GM23338 (cell line): ENCODE data around the gene DHRS4. TPM values are rescaled to one million over a fixed set of nuclear protein-coding genes. Genes with fewer than 3 reads are reported as not detected.

ENCODE experiments used
- ATAC-seq: fragments of 200-7000 bp; cut with Tn5 transposase; 3 replicates; pipeline ENCODE4 v1.9.1; 2020
- DNase-seq: peaks from one replicate; pipeline ENCODE4 v3.0.0-alpha.2; 2015; ENCODE audit warnings: low spot score
- H2AFZ ChIP-seq: fragments of 200-600 bp; sonication (generic); 2 replicates; pipeline ENCODE4 v1.8.0; 2016; ENCODE audit warnings: antibody characterized with exemption, mild to moderate bottlenecking, moderate library complexity
- H3F3A ChIP-seq: fragments of 200-600 bp; sonication (generic); replicated peaks from 2 replicates; pipeline ENCODE4 v1.8.0; 2017; ENCODE audit warnings: antibody characterized with exemption, mixed run types, low read depth
- H3K27ac ChIP-seq: fragments of 200-600 bp; sonication (generic); 2 replicates; pipeline ENCODE4 v1.6.1; 2016; ENCODE audit warnings: low read depth
- H3K27me3 ChIP-seq: fragments of 200-600 bp; sonication (generic); 2 replicates; pipeline ENCODE4 v1.8.0; 2016; ENCODE audit warnings: mild to moderate bottlenecking, mixed run types, moderate library complexity; ENCODE audit not compliant: insufficient read depth
- H3K36me3 ChIP-seq: fragments of 200-600 bp; sonication (generic); 2 replicates; pipeline ENCODE4 v1.8.0; 2016; ENCODE audit warnings: mild to moderate bottlenecking; ENCODE audit not compliant: insufficient read depth
- H3K4me1 ChIP-seq: fragments of 200-600 bp; sonication (generic); 2 replicates; pipeline ENCODE4 v1.8.0; 2016; ENCODE audit warnings: mild to moderate bottlenecking, moderate library complexity; ENCODE audit not compliant: insufficient read depth
- H3K4me2 ChIP-seq: fragments of 200-600 bp; sonication (generic); 2 replicates; pipeline ENCODE4 v1.7.1; 2017; ENCODE audit warnings: mixed run types
- H3K4me3 ChIP-seq: fragments of 200-600 bp; sonication (generic); 2 replicates; pipeline ENCODE4 v1.6.1; 2016; ENCODE audit warnings: mixed run types
- H3K79me2 ChIP-seq: fragments of 200-600 bp; sonication (generic); replicated peaks from 2 replicates; pipeline ENCODE4 v1.8.0; 2017; ENCODE audit warnings: mild to moderate bottlenecking; ENCODE audit not compliant: insufficient read depth
- H3K9me2 ChIP-seq: fragments of 200-600 bp; sonication (generic); 2 replicates; pipeline ENCODE4 v1.8.0; 2017; ENCODE audit not compliant: insufficient read depth
- H4K20me1 ChIP-seq: fragments of 200-600 bp; sonication (generic); replicated peaks from 2 replicates; pipeline ENCODE4 v1.8.0; 2017; ENCODE audit warnings: mild to moderate bottlenecking; ENCODE audit not compliant: insufficient read depth
- H3K27ac Mint-ChIP-seq: 2 replicates; pipeline ENCODE4 v1.8.0; 2020; ENCODE audit warnings: inconsistent platforms, mild to moderate bottlenecking, moderate library complexity, mixed read lengths
- H3K27me3 Mint-ChIP-seq: 3 replicates; pipeline ENCODE4 v1.8.0; 2022; ENCODE audit warnings: low read depth, mild to moderate bottlenecking, moderate library complexity, mixed read lengths, inconsistent platforms; ENCODE audit not compliant: insufficient read depth, poor library complexity
- H3K36me3 Mint-ChIP-seq: 3 replicates; pipeline ENCODE4 v1.8.0; 2021; ENCODE audit warnings: low read depth, mild to moderate bottlenecking, inconsistent platforms, moderate library complexity, mixed read lengths
- H3K4me1 Mint-ChIP-seq: 3 replicates; pipeline ENCODE4 v1.8.0; 2020; ENCODE audit warnings: mild to moderate bottlenecking, inconsistent platforms, mixed read lengths
- H3K4me3 Mint-ChIP-seq: 3 replicates; pipeline ENCODE4 v1.8.0; 2021; ENCODE audit warnings: moderate library complexity, mild to moderate bottlenecking, inconsistent platforms, mixed read lengths
- H3K9me3 Mint-ChIP-seq: 3 replicates; pipeline ENCODE4 v1.8.0; 2020; ENCODE audit warnings: moderate library complexity, mild to moderate bottlenecking, inconsistent platforms, mixed read lengths
- CREB1 ChIP-seq: fragments of 250-450 bp; sonication (Bioruptor Pico); IDR thresholded peaks from 2 replicates; pipeline ENCODE4 v1.5.0; 2020; ENCODE audit warnings: low read depth, mild to moderate bottlenecking, moderate library complexity
- EZH2 ChIP-seq: fragments of 200-600 bp; sonication (generic); IDR thresholded peaks from one replicate; pipeline ENCODE4 v1.8.0; 2017; ENCODE audit warnings: antibody characterized with exemption, mild to moderate bottlenecking, low read depth; ENCODE audit not compliant: unreplicated experiment
- EZH2phosphoT487 ChIP-seq: fragments of 200-600 bp; sonication (generic); IDR thresholded peaks from one replicate; pipeline ENCODE4 v1.8.1; 2018; ENCODE audit warnings: antibody characterized with exemption; ENCODE audit not compliant: unreplicated experiment
- JUNB ChIP-seq: IDR thresholded peaks from one replicate; pipeline ENCODE4 v1.6.1; 2016; ENCODE audit warnings: antibody characterized with exemption; ENCODE audit not compliant: unreplicated experiment
- NANOG ChIP-seq: IDR thresholded peaks from 2 replicates; pipeline ENCODE4 v1.6.1; 2016; ENCODE audit warnings: antibody characterized with exemption, borderline replicate concordance
- POLR2AphosphoS5 ChIP-seq: IDR thresholded peaks from 2 replicates; pipeline ENCODE4 v1.6.1; 2016; ENCODE audit warnings: antibody characterized with exemption, low read depth
- STAT1 ChIP-seq: IDR thresholded peaks from one replicate; pipeline ENCODE4 v1.6.1; 2016; ENCODE audit warnings: antibody characterized with exemption; ENCODE audit not compliant: unreplicated experiment
- ZNF114 ChIP-seq: fragments of 250-450 bp; sonication (Bioruptor Pico); IDR thresholded peaks from 2 replicates; pipeline ENCODE4 v1.5.0; 2020; ENCODE audit warnings: mild to moderate bottlenecking, moderate library complexity
- ZNF331 ChIP-seq: fragments of 250-450 bp; sonication (Bioruptor Pico); IDR thresholded peaks from 2 replicates; pipeline ENCODE4 v1.5.0; 2020; ENCODE audit warnings: low read depth, mild to moderate bottlenecking, moderate library complexity
- polyA plus RNA-seq: library from polyadenylated mRNA; unstranded; fragments of >200 nt; fragmentation: Nextera tagmentation; extraction: Ambion mirVana; gene quantifications from 2 replicates; pipeline ENCODE4 v1.2.1, GENCODE V29; 2016
- total RNA-seq: library from RNA; depleted of rRNA; stranded (reverse); fragments of >200 nt; shearing (Covaris generic); gene quantifications from 2 replicates; pipeline ENCODE4 v1.2.3, GENCODE V29; 2014
- TF ChIP-seq, protein P1 (sequence below): IDR thresholded peaks from one replicate; pipeline ENCODE4 v1.6.1; 2018; ENCODE audit warnings: antibody characterized with exemption; ENCODE audit not compliant: unreplicated experiment
- TF ChIP-seq, protein P2 (sequence below), 2 experiments: fragments of 200-600 bp in 1 of 2; sonication (generic) in 1 of 2; conservative IDR thresholded peaks; 2 replicates each; pipeline versions ENCODE4 v1.5.1 to v1.6.1; 2016 to 2017; ENCODE audit warnings: antibody characterized with exemption in 2 of 2, low read depth in 2 of 2, mild to moderate bottlenecking in 2 of 2, moderate library complexity in 1 of 2
- TF ChIP-seq, protein P3 (sequence below): fragments of 250-450 bp; sonication (Bioruptor Pico); IDR thresholded peaks from 2 replicates; pipeline ENCODE4 v1.5.0; 2020; ENCODE audit warnings: mild to moderate bottlenecking, moderate library complexity
- TF ChIP-seq, protein P4 (sequence below): IDR thresholded peaks from 2 replicates; pipeline ENCODE4 v1.6.1; 2016; ENCODE audit warnings: antibody characterized with exemption

The DHRS4 gene
- total and polyA plus RNA-seq, 2 experiments from 2014 or later: 16.6 to 18.4 TPM

DNA sequence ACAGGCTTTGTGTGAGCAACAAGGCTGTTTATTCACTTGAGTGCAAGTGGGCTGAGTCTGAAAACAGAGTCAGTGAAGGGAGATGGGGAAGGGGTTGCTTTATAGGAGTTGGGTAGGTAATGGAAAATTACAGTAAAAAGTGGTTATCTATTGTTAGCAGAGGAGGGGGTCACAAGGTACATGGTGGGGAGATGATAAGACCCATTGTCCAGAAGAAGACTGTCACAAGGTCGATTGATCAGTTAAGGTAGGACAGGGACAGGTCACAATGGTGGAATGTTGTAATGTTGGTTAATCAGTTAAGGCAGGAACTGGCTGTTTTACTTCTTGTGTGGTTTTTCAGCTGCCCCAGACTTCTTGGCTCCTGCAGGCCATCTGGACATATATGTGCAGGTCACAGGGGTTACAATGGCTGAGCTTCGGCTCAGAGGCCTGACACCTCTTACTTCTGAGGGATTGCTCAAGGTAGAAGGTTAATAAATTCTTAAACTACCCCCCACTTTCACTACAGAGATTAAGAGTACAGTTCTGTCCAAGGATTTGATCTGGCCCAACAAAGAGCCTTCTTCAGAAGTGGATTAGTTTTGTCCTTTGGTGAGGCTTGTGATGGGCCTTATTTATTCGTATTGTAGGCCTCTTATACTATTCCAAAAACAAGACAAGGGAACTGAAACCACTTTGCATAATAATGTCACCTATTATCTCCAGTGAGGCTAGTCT, 13.8 kb upstream of the DHRS4 start:
- H3K27ac ChIP-seq: no peak overlapping the region
- TF ChIP-seq, protein P1, sequence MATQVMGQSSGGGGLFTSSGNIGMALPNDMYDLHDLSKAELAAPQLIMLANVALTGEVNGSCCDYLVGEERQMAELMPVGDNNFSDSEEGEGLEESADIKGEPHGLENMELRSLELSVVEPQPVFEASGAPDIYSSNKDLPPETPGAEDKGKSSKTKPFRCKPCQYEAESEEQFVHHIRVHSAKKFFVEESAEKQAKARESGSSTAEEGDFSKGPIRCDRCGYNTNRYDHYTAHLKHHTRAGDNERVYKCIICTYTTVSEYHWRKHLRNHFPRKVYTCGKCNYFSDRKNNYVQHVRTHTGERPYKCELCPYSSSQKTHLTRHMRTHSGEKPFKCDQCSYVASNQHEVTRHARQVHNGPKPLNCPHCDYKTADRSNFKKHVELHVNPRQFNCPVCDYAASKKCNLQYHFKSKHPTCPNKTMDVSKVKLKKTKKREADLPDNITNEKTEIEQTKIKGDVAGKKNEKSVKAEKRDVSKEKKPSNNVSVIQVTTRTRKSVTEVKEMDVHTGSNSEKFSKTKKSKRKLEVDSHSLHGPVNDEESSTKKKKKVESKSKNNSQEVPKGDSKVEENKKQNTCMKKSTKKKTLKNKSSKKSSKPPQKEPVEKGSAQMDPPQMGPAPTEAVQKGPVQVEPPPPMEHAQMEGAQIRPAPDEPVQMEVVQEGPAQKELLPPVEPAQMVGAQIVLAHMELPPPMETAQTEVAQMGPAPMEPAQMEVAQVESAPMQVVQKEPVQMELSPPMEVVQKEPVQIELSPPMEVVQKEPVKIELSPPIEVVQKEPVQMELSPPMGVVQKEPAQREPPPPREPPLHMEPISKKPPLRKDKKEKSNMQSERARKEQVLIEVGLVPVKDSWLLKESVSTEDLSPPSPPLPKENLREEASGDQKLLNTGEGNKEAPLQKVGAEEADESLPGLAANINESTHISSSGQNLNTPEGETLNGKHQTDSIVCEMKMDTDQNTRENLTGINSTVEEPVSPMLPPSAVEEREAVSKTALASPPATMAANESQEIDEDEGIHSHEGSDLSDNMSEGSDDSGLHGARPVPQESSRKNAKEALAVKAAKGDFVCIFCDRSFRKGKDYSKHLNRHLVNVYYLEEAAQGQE: no peak
- TF ChIP-seq NANOG (no peak), POLR2AphosphoS5 (no peak), STAT1 (no peak), JUNB (no peak), EZH2phosphoT487 (no peak), CREB1 (no peak), ZNF114 (CRISPR knock-in tag) (no peak), EZH2 (no peak), ZNF331 (CRISPR knock-in tag) (no peak)
- TF ChIP-seq, protein P2, sequence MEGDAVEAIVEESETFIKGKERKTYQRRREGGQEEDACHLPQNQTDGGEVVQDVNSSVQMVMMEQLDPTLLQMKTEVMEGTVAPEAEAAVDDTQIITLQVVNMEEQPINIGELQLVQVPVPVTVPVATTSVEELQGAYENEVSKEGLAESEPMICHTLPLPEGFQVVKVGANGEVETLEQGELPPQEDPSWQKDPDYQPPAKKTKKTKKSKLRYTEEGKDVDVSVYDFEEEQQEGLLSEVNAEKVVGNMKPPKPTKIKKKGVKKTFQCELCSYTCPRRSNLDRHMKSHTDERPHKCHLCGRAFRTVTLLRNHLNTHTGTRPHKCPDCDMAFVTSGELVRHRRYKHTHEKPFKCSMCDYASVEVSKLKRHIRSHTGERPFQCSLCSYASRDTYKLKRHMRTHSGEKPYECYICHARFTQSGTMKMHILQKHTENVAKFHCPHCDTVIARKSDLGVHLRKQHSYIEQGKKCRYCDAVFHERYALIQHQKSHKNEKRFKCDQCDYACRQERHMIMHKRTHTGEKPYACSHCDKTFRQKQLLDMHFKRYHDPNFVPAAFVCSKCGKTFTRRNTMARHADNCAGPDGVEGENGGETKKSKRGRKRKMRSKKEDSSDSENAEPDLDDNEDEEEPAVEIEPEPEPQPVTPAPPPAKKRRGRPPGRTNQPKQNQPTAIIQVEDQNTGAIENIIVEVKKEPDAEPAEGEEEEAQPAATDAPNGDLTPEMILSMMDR (conservative IDR thresholded peaks at IDR 0.05; ENCODE audit: low read depth in 2 of 2): no peak
- TF ChIP-seq, protein P3, sequence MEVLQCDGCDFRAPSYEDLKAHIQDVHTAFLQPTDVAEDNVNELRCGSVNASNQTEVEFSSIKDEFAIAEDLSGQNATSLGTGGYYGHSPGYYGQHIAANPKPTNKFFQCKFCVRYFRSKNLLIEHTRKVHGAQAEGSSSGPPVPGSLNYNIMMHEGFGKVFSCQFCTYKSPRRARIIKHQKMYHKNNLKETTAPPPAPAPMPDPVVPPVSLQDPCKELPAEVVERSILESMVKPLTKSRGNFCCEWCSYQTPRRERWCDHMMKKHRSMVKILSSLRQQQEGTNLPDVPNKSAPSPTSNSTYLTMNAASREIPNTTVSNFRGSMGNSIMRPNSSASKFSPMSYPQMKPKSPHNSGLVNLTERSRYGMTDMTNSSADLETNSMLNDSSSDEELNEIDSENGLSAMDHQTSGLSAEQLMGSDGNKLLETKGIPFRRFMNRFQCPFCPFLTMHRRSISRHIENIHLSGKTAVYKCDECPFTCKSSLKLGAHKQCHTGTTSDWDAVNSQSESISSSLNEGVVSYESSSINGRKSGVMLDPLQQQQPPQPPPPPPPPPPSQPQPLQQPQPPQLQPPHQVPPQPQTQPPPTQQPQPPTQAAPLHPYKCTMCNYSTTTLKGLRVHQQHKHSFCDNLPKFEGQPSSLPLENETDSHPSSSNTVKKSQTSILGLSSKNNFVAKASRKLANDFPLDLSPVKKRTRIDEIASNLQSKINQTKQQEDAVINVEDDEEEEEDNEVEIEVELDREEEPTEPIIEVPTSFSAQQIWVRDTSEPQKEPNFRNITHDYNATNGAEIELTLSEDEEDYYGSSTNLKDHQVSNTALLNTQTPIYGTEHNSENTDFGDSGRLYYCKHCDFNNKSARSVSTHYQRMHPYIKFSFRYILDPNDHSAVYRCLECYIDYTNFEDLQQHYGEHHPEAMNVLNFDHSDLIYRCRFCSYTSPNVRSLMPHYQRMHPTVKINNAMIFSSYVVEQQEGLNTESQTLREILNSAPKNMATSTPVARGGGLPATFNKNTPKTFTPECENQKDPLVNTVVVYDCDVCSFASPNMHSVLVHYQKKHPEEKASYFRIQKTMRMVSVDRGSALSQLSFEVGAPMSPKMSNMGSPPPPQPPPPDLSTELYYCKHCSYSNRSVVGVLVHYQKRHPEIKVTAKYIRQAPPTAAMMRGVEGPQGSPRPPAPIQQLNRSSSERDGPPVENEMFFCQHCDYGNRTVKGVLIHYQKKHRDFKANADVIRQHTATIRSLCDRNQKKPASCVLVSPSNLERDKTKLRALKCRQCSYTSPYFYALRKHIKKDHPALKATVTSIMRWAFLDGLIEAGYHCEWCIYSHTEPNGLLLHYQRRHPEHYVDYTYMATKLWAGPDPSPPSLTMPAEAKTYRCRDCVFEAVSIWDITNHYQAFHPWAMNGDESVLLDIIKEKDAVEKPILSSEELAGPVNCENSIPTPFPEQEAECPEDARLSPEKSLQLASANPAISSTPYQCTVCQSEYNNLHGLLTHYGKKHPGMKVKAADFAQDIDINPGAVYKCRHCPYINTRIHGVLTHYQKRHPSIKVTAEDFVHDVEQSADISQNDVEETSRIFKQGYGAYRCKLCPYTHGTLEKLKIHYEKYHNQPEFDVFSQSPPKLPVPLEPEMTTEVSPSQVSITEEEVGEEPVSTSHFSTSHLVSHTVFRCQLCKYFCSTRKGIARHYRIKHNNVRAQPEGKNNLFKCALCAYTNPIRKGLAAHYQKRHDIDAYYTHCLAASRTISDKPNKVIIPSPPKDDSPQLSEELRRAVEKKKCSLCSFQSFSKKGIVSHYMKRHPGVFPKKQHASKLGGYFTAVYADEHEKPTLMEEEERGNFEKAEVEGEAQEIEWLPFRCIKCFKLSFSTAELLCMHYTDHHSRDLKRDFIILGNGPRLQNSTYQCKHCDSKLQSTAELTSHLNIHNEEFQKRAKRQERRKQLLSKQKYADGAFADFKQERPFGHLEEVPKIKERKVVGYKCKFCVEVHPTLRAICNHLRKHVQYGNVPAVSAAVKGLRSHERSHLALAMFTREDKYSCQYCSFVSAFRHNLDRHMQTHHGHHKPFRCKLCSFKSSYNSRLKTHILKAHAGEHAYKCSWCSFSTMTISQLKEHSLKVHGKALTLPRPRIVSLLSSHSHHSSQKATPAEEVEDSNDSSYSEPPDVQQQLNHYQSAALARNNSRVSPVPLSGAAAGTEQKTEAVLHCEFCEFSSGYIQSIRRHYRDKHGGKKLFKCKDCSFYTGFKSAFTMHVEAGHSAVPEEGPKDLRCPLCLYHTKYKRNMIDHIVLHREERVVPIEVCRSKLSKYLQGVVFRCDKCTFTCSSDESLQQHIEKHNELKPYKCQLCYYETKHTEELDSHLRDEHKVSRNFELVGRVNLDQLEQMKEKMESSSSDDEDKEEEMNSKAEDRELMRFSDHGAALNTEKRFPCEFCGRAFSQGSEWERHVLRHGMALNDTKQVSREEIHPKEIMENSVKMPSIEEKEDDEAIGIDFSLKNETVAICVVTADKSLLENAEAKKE (CRISPR knock-in tag): no peak
- TF ChIP-seq, protein P4, sequence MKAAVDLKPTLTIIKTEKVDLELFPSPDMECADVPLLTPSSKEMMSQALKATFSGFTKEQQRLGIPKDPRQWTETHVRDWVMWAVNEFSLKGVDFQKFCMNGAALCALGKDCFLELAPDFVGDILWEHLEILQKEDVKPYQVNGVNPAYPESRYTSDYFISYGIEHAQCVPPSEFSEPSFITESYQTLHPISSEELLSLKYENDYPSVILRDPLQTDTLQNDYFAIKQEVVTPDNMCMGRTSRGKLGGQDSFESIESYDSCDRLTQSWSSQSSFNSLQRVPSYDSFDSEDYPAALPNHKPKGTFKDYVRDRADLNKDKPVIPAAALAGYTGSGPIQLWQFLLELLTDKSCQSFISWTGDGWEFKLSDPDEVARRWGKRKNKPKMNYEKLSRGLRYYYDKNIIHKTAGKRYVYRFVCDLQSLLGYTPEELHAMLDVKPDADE: no peak
- no peaks in the 10 kb centered on the region for H3K27me3 Mint-ChIP-seq
- peaks cover 3% of the 10 kb centered on the region; the same call in 2 of the 3 replicates for H3K9me3 Mint-ChIP-seq
- no peak overlapping the region for H3K27ac Mint-ChIP-seq
- DNase-seq (no peak), ATAC-seq (no peak)
- H4K20me1 ChIP-seq: no peaks in the 10 kb centered on the region
- H3K4me3 ChIP-seq: no peak overlapping the region
- no peaks in the 10 kb centered on the region for H3K79me2 ChIP-seq
- H3F3A ChIP-seq: no peaks in the 10 kb centered on the region
- H3K36me3 Mint-ChIP-seq: peaks cover 9% of the 10 kb centered on the region; the same call in 2 of the 3 replicates
- H3K4me1 Mint-ChIP-seq: no peaks in the 10 kb centered on the region
- no peaks in the 10 kb centered on the region for H3K36me3 ChIP-seq
- H2AFZ ChIP-seq: no peak overlapping the region
- no peak overlapping the region for H3K4me2 ChIP-seq
- no peaks in the 10 kb centered on the region for H3K4me1 ChIP-seq
- H3K27me3 ChIP-seq: no peaks in the 10 kb centered on the region
- no peak overlapping the region for H3K4me3 Mint-ChIP-seq
- peaks cover 9% of the 10 kb centered on the region; the same call in 1 of the 2 replicates for H3K9me2 ChIP-seq
